Measurements from ENCODE around the gene ADORA1. TPM values are rescaled to one million over a fixed set of nuclear protein-coding genes. Genes with fewer than 3 reads are reported as not detected.

ADORA1 gene
- total and polyA plus RNA-seq, 2 of the 13 experiments (the other 11 are each of a cell fraction or from before 2014, with no cell fraction given): 0.11 TPM; not detected in 1

DNA sequence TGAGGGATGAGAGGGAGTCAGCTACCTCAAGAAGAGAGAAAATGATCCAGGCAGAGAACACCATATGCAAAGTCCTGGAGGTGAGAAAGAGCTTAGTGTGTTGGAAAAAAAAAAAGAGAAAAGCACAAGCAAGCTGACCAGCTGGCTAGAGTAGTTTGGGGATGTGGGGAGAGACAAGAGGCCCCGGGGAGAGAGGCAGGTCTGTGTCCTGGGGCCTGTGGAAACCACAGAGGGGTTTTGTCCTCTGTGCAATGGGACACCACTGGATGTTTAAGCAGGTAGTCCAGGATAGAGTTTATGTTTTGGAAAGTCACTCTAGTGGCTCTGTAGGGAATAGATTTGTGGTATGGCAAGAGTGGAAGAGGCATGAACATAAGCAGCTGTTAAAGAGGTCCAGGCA is 73.4 kb downstream of the ADORA1 start:
- no peak for DNase-seq (ENCODE audit: low spot score)
- H3K9ac ChIP-seq (ENCODE audit: insufficient read depth, low read depth, low read length): no peak overlapping the region
- H3K4me2 ChIP-seq (ENCODE audit: low read depth, low read length): no peak overlapping the region
- no peak for FAIRE-seq
- no peaks in the 10 kb centered on the region for H4K20me1 ChIP-seq (ENCODE audit: insufficient read depth, low read length)
- no peaks in the 10 kb centered on the region for H3K9me3 ChIP-seq (ENCODE audit: low read length)
- H3K36me3 ChIP-seq (replicated peaks in 1 of 2; ENCODE audit: control insufficient read depth in 1 of 2, insufficient read depth in 2 of 2, low read length in 2 of 2): no peaks in the 10 kb centered on the region
- 52% methylated on average over 1 of the region's 1 CpG for WGBS (ENCODE audit: low lambda C conversion rate)
- H3K79me2 ChIP-seq (ENCODE audit: insufficient read depth, low read length): no peaks in the 10 kb centered on the region
- TF ChIP-seq GATAD1 (CRISPR knock-in tag; IDR thresholded peaks at IDR 0.05): no peak
- no peak for TF ChIP-seq ZNF160 (CRISPR knock-in tag; IDR thresholded peaks at IDR 0.05)
- TF ChIP-seq, protein P1, sequence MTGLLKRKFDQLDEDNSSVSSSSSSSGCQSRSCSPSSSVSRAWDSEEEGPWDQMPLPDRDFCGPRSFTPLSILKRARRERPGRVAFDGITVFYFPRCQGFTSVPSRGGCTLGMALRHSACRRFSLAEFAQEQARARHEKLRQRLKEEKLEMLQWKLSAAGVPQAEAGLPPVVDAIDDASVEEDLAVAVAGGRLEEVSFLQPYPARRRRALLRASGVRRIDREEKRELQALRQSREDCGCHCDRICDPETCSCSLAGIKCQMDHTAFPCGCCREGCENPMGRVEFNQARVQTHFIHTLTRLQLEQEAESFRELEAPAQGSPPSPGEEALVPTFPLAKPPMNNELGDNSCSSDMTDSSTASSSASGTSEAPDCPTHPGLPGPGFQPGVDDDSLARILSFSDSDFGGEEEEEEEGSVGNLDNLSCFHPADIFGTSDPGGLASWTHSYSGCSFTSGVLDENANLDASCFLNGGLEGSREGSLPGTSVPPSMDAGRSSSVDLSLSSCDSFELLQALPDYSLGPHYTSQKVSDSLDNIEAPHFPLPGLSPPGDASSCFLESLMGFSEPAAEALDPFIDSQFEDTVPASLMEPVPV (CRISPR knock-in tag; IDR thresholded peaks at IDR 0.05): no peak
- no peak for TF ChIP-seq ZNF549 (CRISPR knock-in tag; IDR thresholded peaks at IDR 0.05)
- TF ChIP-seq FOXC1 (CRISPR knock-in tag; IDR thresholded peaks at IDR 0.05; ENCODE audit: borderline replicate concordance): no peak
- no peak for TF ChIP-seq KLF6 (CRISPR knock-in tag; IDR thresholded peaks at IDR 0.05)
- TF ChIP-seq, protein P2, sequence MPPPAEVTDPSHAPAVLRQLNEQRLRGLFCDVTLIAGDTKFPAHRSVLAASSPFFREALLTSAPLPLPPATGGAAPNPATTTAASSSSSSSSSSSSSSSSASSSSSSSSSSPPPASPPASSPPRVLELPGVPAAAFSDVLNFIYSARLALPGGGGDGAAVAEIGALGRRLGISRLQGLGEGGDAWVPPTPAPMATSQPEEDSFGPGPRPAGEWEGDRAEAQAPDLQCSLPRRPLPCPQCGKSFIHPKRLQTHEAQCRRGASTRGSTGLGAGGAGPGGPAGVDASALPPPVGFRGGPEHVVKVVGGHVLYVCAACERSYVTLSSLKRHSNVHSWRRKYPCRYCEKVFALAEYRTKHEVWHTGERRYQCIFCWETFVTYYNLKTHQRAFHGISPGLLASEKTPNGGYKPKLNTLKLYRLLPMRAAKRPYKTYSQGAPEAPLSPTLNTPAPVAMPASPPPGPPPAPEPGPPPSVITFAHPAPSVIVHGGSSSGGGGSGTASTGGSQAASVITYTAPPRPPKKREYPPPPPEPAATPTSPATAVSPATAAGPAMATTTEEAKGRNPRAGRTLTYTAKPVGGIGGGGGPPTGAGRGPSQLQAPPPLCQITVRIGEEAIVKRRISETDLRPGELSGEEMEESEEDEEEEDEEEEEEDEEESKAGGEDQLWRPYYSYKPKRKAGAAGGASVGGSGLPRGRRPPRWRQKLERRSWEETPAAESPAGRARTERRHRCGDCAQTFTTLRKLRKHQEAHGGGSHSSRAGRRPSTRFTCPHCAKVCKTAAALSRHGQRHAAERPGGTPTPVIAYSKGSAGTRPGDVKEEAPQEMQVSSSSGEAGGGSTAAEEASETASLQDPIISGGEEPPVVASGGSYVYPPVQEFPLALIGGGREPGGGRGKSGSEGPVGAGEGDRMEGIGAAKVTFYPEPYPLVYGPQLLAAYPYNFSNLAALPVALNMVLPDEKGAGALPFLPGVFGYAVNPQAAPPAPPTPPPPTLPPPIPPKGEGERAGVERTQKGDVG (CRISPR knock-in tag; IDR thresholded peaks at IDR 0.05; ENCODE audit: borderline replicate concordance): no peak
- TF ChIP-seq, protein P3, sequence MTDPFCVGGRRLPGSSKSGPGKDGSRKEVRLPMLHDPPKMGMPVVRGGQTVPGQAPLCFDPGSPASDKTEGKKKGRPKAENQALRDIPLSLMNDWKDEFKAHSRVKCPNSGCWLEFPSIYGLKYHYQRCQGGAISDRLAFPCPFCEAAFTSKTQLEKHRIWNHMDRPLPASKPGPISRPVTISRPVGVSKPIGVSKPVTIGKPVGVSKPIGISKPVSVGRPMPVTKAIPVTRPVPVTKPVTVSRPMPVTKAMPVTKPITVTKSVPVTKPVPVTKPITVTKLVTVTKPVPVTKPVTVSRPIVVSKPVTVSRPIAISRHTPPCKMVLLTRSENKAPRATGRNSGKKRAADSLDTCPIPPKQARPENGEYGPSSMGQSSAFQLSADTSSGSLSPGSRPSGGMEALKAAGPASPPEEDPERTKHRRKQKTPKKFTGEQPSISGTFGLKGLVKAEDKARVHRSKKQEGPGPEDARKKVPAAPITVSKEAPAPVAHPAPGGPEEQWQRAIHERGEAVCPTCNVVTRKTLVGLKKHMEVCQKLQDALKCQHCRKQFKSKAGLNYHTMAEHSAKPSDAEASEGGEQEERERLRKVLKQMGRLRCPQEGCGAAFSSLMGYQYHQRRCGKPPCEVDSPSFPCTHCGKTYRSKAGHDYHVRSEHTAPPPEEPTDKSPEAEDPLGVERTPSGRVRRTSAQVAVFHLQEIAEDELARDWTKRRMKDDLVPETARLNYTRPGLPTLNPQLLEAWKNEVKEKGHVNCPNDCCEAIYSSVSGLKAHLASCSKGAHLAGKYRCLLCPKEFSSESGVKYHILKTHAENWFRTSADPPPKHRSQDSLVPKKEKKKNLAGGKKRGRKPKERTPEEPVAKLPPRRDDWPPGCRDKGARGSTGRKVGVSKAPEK (CRISPR knock-in tag; IDR thresholded peaks at IDR 0.05; ENCODE audit: borderline replicate concordance): no peak
- TF ChIP-seq ZSCAN9 (CRISPR knock-in tag; IDR thresholded peaks at IDR 0.05; ENCODE audit: borderline replicate concordance): no peak
- TF ChIP-seq ZNF563 (CRISPR knock-in tag; IDR thresholded peaks at IDR 0.05): no peak
- TF ChIP-seq MAZ (IDR thresholded peaks at IDR 0.05; ENCODE audit: borderline replicate concordance, low read depth, low read length): no peak
- no peak for TF ChIP-seq MAZ (CRISPR knock-in tag; IDR thresholded peaks at IDR 0.05; ENCODE audit: low read depth)
- no peak for TF ChIP-seq CHD2 (IDR thresholded peaks at IDR 0.05; ENCODE audit: low read depth, low read length)
- TF ChIP-seq CHCHD3 (CRISPR knock-in tag; IDR thresholded peaks at IDR 0.05): no peak
- TF ChIP-seq ZMYM4 (CRISPR knock-in tag; IDR thresholded peaks at IDR 0.05): no peak
- no peak for TF ChIP-seq ARID2 (CRISPR knock-in tag; IDR thresholded peaks at IDR 0.05; ENCODE audit: borderline replicate concordance)
- no peak overlapping the region for H2AFZ ChIP-seq (ENCODE audit: low read length)
- in situ Hi-C loops (cut with HindIII; ENCODE audit: extremely low pct_ligation_motif_present, low pct_unique_long_range_greater_than_20kb): no loop called here
- ATAC-seq: no peak
- BruUV-seq (replicated peaks): no TSS peak
- H3K27ac ChIP-seq (ENCODE audit: extremely low read length, insufficient read depth, low read length): no peak overlapping the region
- peaks cover 0 to 4% of the 10 kb centered on the region in 2 experiments; a peak in 1 of 5 replicates for H3K27me3 ChIP-seq (ENCODE audit: control insufficient read depth in 1 of 2, insufficient read depth in 2 of 2, low read length in 2 of 2)
- peaks cover 13% of the 10 kb centered on the region for H3K4me1 ChIP-seq (ENCODE audit: insufficient read depth, low read length)
- H3K4me3 ChIP-seq (replicated peaks in 1 of 3; ENCODE audit: insufficient read depth in 1 of 3, low read depth in 2 of 3, low read length in 3 of 3): no peak overlapping the region
- intact Hi-C loops (cut with micrococcal nuclease; ENCODE audit: unreplicated experiment): no loop called here
- POLR2A ChIA-PET: no interaction called here
- CTCF ChIA-PET (ENCODE audit: low intra/inter-chr PET ratio, low total read pairs): no interaction called here

All from HepG2 (cell line).